EL (cell line): Measurements from ENCODE around the gene DHRS1.

Source experiments
- DNase-seq: peaks from one replicate; pipeline ENCODE4 v3.0.0-alpha.2; 2016

DHRS1 gene

GRCh38 chr14:24280797-24281460, 18.7 kb downstream of the DHRS1 start:
- DNase-seq: no peak

- DNase-seq: peak; percentile 19
Observed at GRCh38 chr14:24279301-24280186, 20.0 kb downstream of the DHRS1 start.

GRCh38 chr14:24278424-24278823, 21.2 kb downstream of the DHRS1 start:
- DNase-seq: no peak

GRCh38 chr14:24277606-24278321, 21.8 kb downstream of the DHRS1 start:
- DNase-seq: no peak

GRCh38 chr14:24277071-24277470, 22.5 kb downstream of the DHRS1 start:
- no peak for DNase-seq

GRCh38 chr14:24274101-24274543, 25.5 kb downstream of the DHRS1 start:
- DNase-seq: no peak

DNA sequence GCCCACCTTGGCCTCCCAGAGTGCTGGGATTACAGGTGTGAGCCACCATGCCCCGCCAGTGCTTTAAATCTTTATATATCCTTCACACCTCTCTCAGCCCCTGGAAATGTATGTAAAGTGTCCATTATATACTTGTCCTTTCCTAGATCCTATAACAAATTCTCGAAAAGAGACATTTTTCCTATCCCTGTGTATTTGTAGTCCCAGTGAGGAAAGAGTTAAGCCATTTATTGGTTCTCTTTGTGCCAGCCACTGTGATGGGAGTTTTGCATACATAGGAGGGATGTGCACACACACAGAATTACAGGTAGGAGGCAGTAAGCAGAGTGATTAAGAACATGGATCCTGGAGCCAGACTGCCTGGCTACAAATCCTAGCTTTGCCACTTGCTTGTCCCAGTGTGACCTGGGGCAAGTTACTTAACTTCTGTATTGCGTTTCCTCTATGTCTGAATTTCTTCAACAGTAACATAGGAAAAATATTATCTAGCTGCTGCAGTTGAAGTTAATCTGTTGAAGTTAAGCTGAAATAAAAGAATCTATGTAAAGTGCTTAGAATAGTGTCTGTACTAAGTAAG, 26.1 kb downstream of the DHRS1 start:
- no peak for DNase-seq

- no peak for DNase-seq
Observed at GRCh38 chr14:24272467-24272866, 27.1 kb downstream of the DHRS1 start.

DNA sequence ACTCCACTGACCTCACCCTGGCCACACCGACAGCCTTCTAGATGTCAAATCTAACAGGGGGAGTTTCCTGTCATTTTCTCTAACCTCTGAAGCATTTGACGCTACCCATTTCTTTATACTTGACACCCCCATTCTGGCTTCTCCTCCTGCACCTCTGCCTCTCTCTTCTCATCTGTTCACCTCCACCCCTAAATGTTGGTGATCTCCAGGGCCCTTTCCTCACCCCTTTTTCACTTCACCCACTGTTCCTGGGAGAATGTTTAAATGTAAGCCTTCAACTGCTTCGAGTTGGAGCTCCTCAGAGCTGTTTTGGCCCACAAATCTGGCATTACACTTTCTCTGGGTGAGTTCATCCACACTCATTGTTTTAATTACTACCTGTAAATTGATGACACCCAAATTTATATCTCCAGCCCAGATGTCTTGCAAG, 27.7 kb downstream of the DHRS1 start:
- DNase-seq: no peak

- DNase-seq: peak; percentile 82
Observed at GRCh38 chr14:24271134-24271833, 28.3 kb downstream of the DHRS1 start, which contains the start of gene RABGGTA. TSS of gene RABGGTA (minus strand) at chr14:24271597. CDS start at chr14:24271115, 482 bp downstream.

DNA sequence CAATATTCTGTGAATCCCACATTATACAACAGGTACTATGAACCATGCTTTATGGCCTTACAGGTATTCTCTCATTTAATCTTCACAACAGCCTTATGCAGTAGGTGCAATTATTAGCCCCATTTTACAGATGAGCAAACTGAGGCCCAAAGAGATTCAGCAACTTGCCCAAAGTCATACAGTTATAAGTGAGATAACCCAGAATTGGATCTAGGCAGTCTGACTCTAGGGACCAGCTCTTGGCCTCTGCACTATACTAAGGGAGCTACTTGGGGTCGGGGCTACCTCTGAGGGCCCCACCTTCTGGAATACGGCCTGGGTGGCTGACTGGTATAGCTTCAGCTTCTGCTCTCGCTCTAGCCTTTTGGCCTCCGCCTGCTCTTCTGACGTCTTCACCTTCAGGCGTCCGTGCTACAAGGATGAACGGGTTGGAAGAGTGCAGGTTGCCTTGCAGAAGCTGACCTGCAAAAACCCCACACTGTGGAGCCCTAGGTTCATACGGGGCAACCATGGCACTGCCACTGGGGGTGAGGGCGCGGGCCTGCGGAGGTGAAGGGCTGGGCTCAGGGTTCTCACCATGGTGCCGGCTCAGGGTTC, 28.9 kb downstream of the DHRS1 start:
- no peak for DNase-seq

GRCh38 chr14:24269910-24270536, 29.6 kb downstream of the DHRS1 start:
- DNase-seq: no peak

DNA sequence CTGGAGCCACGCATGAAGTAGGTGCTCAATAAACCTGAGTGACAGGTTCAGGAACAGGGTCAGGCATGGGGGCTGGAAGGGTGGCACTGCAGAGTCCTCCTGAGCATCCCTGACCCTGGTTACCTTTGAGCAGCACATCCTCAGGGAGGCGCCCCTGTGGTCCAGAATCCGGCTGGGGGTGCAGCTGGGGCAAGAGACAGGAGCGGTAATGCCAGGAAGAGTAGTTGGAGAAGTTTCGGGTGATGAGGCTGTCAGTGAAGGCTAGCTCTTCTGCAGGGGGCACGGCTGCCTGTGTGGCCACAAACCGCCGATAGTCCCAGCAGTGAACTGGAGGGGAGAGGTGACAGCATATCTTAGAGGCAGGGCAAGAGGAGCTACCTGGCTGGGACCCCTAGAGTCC, 30.2 kb downstream of the DHRS1 start:
- no peak for DNase-seq

- no peak for DNase-seq
Observed at GRCh38 chr14:24268225-24268624, 31.4 kb downstream of the DHRS1 start.

- no peak for DNase-seq
Observed at GRCh38 chr14:24267516-24267915, 32.1 kb downstream of the DHRS1 start.

DNA sequence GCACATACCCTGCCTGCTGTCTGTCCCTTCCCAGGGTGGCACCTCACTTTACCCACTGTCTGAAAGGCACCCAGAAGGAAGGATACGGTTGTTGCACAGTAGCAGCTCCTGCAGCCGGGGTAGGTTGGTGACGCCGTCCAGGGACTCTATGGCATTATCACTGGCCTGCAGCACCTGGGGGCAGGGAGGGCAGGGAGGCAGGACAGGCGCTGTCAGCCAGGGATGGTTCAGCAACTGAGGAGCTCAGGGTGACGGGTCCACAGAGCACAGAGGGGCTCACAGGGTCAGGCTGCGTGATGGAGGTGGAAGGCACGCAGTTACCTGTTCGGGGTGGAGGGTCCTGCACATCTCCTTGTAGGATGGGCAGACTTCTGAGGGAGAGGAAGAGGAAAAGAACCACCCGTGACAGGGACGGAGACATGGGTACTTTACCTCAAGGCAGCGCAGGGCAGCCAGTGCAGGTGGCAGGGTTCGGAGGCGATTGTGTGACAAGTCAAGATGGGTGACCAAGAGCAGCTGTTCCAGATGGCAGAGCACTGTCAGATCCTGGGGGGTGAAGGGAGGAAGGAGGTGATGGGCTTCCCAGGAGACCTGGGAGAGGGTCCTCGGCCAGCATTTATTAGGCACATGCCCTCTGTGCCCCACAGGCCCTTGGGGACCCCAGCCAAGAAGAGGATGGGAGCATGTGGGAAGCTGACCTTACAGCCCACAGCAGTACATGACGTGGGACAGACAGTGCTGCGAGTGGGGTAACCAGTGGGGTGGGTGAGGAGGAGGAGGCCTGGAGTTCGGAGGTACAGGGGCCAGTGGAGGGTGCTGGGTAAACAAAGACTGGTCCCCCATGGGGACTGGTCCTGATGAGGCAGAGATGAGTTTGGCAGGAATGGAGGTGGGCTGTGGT, 33.0 kb downstream of the DHRS1 start:
- DNase-seq: no peak

DNA sequence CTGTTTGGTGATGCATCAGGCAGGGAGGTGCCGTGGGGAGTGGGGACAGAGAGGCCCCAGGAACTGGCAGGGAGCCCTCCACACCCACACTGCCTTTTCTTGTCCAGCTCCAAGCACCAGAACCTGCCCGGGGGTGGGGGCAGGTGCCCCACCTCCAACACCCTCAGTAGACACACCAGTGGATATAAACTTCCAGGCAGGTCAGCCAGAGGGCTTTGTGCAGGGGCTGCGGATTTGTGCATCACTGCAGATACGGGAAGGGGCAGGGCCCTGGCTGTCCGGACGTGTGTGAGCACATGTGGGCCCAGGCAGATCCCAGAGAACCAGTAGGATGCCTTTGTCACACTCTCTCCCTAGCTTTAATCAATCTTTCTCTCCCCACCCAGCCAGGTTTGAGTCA, 35.3 kb downstream of the DHRS1 start:
- no peak for DNase-seq

- DNase-seq: no peak
Observed at GRCh38 chr14:24263848-24264247, 35.7 kb downstream of the DHRS1 start.

- peak; percentile 35 for DNase-seq
Observed at GRCh38 chr14:24262821-24263733, 36.5 kb downstream of the DHRS1 start, which contains the start of gene TGM1. TSS of gene TGM1 (minus strand) at chr14:24263177. CDS start at chr14:24262352, 825 bp downstream.
